ENCODE results near the gene FBXO46. TPM values are rescaled to one million over a fixed set of nuclear protein-coding genes. Genes with fewer than 3 reads are reported as not detected.
"Not testable (repeated sequence)": the region's sequence is repeated elsewhere in the genome, so short reads cannot be mapped to it uniquely, and the experiment has no call there.

FBXO46 gene
- total RNA-seq, 2 experiments from 2014 or later: 26.1 to 29.4 TPM

DNA sequence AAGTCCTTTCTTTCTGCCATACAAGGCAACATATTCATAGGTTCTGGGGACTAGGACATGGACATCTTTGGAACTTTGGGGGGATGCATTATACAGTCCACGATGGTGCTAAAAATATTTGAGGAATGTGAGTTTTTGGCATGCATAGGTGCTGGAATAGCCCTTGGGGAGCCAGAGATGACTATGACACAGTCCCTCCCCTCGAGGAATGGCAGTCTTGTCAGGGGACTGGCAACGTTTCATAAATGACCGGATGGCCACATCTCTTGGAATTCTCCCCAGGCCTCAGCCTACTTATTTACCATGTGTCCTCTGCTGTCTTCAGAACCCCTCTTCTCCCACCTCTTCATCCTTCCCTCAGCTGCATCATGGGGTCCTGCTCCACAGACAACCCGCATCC is 16.2 kb upstream of the FBXO46 start:
- DNase-seq: no peak

DNA sequence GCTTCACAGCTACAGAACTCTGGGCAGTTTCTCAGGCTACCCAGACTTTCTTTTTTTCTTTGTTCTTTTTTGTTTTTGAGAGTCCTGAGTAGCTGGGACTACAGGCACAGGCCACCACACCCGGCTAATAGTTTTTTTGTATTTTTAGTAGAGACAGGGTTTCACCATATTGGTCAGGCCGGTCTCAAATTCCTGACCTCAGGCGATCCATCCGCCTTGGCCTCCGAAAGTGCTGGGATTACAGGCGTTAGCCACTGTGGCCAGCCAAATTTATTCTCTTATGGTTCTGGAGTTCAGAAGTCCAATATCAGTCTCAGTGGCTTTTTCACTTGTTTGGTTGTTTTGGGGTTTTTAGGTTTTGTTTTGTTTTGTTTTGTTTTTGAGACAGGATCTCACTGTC is 14.9 kb upstream of the FBXO46 start:
- Mint-ChIP-seq H3K4me1 (ENCODE audit: low read depth) (no peaks in the 10 kb centered on the region), H3K4me3 (no peak overlapping the region), H3K36me3 (no peaks in the 10 kb centered on the region), H3K27ac (no peak overlapping the region), H3K27me3 (peaks cover 12% of the 10 kb centered on the region), H3K9me3 (no peaks in the 10 kb centered on the region)
- intact Hi-C loops (cut with micrococcal nuclease): no loop called here
- DNase-seq: no peak
- ChIA-PET POLR2A (interaction anchor here (0.6 kb wide), 1 partner anchor 25 kb away, joined by 4 read pairs; no protein-coding TSS in a partner anchor), CTCF (interaction anchor here (1.2 kb wide), 1 partner anchor 54 kb away, joined by 4 read pairs; no protein-coding TSS in a partner anchor)

More for the DNA sequence above, 16.2 kb upstream of the FBXO46 start:
- ChIA-PET POLR2A (no interaction called here), CTCF (no interaction called here)
- H3K4me3 Mint-ChIP-seq: no peak overlapping the region
- H3K4me1 Mint-ChIP-seq (ENCODE audit: low read depth): no peaks in the 10 kb centered on the region
- no peaks in the 10 kb centered on the region for H3K36me3 Mint-ChIP-seq
- H3K27ac Mint-ChIP-seq: no peak overlapping the region
- H3K9me3 Mint-ChIP-seq: no peaks in the 10 kb centered on the region
- peaks cover 12% of the 10 kb centered on the region for H3K27me3 Mint-ChIP-seq
- intact Hi-C loops (cut with micrococcal nuclease): no loop called here

DNA sequence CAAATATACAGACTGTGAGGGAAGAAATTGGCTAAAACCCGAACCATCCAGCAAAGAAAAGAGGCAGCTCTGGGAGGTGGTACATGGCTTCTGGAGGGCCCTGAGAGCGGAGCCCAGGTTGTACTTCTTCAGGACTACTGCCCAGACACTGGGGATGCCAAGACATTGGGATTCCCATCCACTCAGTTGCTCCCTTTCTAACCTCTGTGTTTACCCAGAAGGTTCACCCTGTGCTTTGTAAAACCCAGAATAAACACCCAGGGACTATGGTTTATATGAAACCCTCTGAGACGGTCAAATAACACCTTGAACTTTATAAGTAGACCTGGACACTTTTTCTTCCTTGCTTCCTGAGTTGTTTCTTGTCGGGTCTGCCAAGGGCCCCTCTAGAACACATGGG is 12.3 kb upstream of the FBXO46 start:
- CTCF ChIA-PET: interaction anchor here (0.6 kb wide), 1 partner anchor 127 kb away, joined by 3 read pairs; no protein-coding TSS in a partner anchor
- H3K4me1 Mint-ChIP-seq (ENCODE audit: low read depth): no peaks in the 10 kb centered on the region
- intact Hi-C loops (cut with micrococcal nuclease): no loop called here
- H3K9me3 Mint-ChIP-seq: no peaks in the 10 kb centered on the region
- no peak for DNase-seq
- POLR2A ChIA-PET: no interaction called here
- H3K4me3 Mint-ChIP-seq: no peak overlapping the region
- peaks cover 12% of the 10 kb centered on the region for H3K27me3 Mint-ChIP-seq
- no peaks in the 10 kb centered on the region for H3K36me3 Mint-ChIP-seq
- H3K27ac Mint-ChIP-seq: no peak overlapping the region

DNA sequence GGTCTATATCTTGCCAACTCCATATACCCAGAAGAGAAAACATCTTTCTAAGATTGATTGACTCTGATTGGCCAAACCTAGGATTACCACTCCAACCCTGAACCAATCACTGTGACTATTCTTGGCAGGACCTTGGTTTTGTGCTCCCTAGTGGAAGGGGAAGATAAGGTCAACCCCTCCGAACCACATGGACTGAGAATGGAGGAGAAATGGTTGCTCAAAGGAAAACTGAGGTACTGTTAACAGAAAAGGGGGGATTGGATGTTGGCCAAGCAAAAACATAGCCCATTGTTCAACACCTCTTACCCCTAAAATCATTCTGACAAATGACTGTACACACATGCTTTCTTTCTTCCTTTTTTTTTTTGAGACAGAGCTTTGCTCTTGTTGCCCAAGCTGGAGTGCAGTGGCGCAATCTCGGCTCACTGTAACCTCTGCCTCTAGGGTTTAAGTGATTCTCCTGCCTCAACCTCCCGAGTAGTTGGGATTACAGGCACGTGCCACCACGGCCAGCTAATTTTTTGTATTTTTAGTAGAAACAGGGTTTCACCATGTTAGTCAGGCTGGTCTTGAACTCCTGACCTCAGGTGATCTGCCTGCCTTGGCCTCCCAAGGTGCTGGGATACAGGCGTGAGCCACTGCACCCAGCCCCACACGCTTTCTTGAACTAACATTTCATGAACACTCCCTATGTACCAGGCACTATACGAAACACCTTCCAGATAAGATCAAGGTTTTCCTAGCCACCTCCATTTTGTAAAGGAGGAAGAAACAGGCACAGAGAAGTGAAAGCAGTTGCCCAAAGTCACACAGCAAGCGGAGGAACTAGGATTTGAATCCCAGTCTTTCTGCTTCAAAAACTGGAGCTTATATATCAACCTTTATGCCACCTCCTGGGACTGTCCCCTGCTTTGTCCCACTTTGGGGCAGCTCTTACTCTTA is 9.1 kb upstream of the FBXO46 start:
- DNase-seq: no peak
- ChIA-PET CTCF (no interaction called here), POLR2A (no interaction called here)
- Mint-ChIP-seq H3K36me3 (no peaks in the 10 kb centered on the region), H3K27ac (no peak overlapping the region), H3K27me3 (peaks cover 2% of the 10 kb centered on the region), H3K4me3 (no peak overlapping the region), H3K4me1 (ENCODE audit: low read depth) (no peaks in the 10 kb centered on the region), H3K9me3 (no peaks in the 10 kb centered on the region)
- intact Hi-C loops (cut with micrococcal nuclease): no loop called here

DNA sequence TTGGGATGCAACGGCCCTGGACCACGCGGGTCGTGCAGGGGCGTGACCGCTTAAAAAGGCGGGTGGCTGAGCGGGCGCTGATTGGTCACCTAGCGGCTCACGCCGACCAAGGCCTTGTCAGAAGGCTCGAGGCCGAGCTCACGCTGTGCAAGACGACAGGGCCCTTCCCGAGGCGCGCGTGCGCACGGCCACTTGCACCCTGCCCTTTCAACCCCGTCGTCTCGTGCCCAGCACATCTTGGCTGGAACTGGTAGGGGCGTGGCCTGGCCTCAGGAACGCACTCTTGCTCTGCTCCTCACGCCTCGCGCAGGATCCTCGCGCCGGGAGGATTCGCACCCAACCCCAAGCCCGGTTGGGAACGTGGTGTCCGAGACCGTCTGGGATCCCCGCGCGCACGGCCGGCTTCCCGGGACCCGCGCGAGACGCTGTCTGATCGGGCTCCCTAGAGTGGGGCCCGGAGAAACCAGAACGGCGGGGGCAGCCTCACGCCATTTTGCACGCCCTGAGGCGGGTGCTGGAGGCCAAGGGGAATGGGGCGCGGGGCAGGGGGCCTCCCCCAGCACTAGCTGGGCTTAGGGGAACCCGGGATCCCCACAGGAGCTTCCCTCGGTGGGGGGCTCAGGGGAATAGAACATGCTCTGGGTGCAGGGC is 2.6 kb upstream of the FBXO46 start, which contains the start of gene MEIOSIN:
Gene MEIOSIN (plus strand): TSS at position 280 of the 651 bp plus-strand sequence. CDS start 1,938 bp downstream, outside the sequence.
- Mint-ChIP-seq H3K27me3 (no peaks in the 10 kb centered on the region), H3K4me1 (ENCODE audit: low read depth) (peaks cover 16% of the 10 kb centered on the region), H3K4me3 (no peak within 1 kb of the TSS), H3K27ac (no peak within 1 kb of the TSS), H3K9me3 (no peaks in the 10 kb centered on the region), H3K36me3 (peaks cover 3% of the 10 kb centered on the region)
- intact Hi-C loops (cut with micrococcal nuclease): no loop called here
- no peak for DNase-seq
- CTCF ChIA-PET: no interaction called here
- POLR2A ChIA-PET: interaction anchor here (1.0 kb wide), 1 partner anchor 48 kb away, joined by 4 read pairs; no protein-coding TSS in a partner anchor

DNA sequence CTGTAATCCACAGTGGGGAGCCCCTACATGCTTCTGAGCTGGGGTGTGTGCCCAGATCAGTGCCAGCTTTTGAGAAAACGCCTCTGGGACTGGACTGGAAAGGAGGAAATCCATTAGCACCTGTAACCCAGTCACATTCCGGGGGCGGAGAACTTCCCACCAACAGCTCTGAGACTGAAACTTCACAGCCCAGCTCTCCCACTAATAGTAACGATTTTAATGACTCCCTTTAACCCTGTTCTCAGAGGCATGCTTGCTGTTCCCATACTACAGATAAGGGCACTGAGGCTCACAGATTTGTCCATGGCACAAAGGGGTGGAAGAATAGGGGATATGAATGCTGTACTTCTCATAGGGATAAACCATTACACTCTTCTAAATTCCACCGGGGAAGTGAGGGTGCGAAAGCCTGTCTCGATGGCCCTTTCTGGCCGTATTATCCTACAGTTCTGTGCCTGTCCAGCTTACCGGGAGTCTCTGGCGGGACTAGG is 851 bp downstream of the FBXO46 start:
- no peaks in the 10 kb centered on the region for H3K9me3 Mint-ChIP-seq
- POLR2A ChIA-PET: interaction anchor here (0.5 to 2.3 kb wide), 7 partner anchors 10 to 126 kb away, joined by 3 to 19 read pairs (median 4); partner anchors contain the start of genes QPCTL, SIX5 and SNRPD2
- DNase-seq: peak; percentile 54
- peaks cover 30% of the 10 kb centered on the region for H3K4me1 Mint-ChIP-seq (ENCODE audit: low read depth)
- peak overlapping the region; percentile 81 for H3K27ac Mint-ChIP-seq
- peaks cover 4% of the 10 kb centered on the region for H3K36me3 Mint-ChIP-seq
- H3K4me3 Mint-ChIP-seq: peak overlapping the region; percentile 98
- intact Hi-C loops (cut with micrococcal nuclease): loop anchor here (1.0 to 2.0 kb wide), 3 partner anchors 13 to 39 kb away; partner anchors contain the start of genes QPCTL and SIX5
- CTCF ChIA-PET: interaction anchor here (1.0 to 2.6 kb wide), 7 partner anchors 13 to 171 kb away, joined by 5 to 19 read pairs (median 9); partner anchors contain the start of genes QPCTL, SIX5 and SNRPD2
- H3K27me3 Mint-ChIP-seq: no peaks in the 10 kb centered on the region

DNA sequence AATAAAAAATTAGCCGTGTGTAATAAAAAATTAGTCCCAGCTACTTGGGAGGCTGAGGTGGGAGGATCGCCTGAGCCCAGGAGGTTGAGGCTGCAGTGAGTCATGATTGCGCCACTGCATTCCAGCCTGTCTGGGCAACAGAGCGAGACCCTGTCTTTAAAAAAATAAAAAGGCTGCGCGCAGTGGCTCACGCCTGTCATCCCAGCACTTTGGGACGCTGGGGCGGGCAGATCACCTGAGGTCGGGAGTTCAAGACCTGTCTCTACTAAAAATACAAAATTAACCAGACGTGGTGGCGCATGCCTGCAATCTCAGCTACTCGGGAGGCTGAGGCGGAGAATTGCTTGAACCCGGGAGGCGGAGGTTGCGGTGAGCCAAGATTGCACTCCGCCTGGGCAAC is 2.0 kb downstream of the FBXO46 start:
- H3K9me3 Mint-ChIP-seq; H3K4me3 Mint-ChIP-seq; DNase-seq; H3K27me3 Mint-ChIP-seq; intact Hi-C loops (cut with micrococcal nuclease); POLR2A ChIA-PET; CTCF ChIA-PET; H3K27ac Mint-ChIP-seq; H3K36me3 Mint-ChIP-seq: not testable (repeated sequence)
- peaks cover 35% of the 10 kb centered on the region for H3K4me1 Mint-ChIP-seq (ENCODE audit: low read depth)

DNA sequence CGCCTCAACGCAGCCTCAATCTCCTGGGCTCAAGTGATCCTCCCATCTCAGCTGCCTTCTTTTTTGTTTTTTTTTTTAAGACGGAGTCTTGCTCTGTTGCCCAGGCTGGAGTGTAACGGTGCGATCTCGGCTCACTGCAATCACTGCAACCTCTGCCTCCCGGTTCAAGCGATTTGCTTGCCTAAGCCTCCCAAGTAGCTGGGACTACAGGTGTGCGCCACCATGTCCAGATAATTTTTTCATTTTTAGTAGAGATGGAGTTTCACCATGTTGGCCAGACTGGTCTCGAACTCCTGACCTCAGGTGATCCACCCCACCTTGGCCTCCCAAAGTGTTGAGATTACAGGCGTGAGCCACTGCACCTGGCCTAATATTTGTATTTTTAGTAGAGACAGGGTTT is 10.6 kb downstream of the FBXO46 start:
- H3K27ac Mint-ChIP-seq: not testable (repeated sequence)

DNA sequence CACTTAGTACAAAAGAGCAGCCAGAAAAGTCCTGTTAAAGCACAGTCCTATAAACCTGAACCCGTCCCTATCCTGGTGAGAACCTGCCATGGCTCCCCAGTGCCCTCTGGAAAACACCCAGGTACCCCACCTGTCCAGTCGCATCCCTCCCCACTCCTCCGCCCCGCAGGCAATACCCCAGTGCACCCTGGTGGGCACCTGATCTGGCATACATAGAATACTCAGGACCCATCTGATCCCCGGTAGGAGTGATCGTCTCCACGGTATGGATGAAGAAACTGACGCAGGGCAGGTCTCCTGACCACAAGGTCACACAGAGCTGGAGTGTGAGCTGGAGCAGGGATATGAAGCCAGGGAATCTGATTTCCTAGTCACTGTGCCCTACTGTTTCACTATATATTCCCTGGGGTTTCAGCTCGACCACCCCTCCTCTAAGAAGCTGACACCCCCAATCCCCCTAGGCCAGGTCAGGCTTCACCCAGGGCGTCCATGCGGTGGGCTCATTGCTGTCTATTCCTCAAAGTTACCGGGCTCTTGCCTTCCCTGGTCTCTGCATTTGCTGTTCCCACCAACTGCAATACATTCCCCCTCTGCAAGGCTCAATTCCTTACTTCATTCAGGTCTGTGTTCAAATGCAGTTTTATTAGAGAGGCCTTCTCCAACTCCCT is 12.6 kb downstream of the FBXO46 start:
- intact Hi-C loops (cut with micrococcal nuclease): loop anchor here (1.0 to 5.0 kb wide), 10 partner anchors 12 to 212 kb away; partner anchors contain the start of genes DMWD, FBXO46, IRF2BP1 and OPA3
- H3K27ac Mint-ChIP-seq: peak overlapping the region; percentile 93
- H3K9me3 Mint-ChIP-seq: no peaks in the 10 kb centered on the region
- peaks cover 39% of the 10 kb centered on the region for H3K4me1 Mint-ChIP-seq (ENCODE audit: low read depth)
- H3K36me3 Mint-ChIP-seq: peaks cover 16% of the 10 kb centered on the region
- no peaks in the 10 kb centered on the region for H3K27me3 Mint-ChIP-seq
- CTCF ChIA-PET: interaction anchor here (0.8 to 6.8 kb wide), 8 partner anchors 12 to 81 kb away, joined by 3 to 68 read pairs (median 8); partner anchors contain the start of genes QPCTL and SNRPD2
- no peak for DNase-seq
- POLR2A ChIA-PET: interaction anchor here (0.9 to 4.2 kb wide), 5 partner anchors 12 to 76 kb away, joined by 3 to 31 read pairs (median 5); partner anchors contain the start of genes FBXO46, QPCTL and SNRPD2
- peak overlapping the region; percentile 96 for H3K4me3 Mint-ChIP-seq

More for the DNA sequence above, 10.6 kb downstream of the FBXO46 start:
- H3K27me3 Mint-ChIP-seq; intact Hi-C loops (cut with micrococcal nuclease); DNase-seq; H3K9me3 Mint-ChIP-seq; H3K4me3 Mint-ChIP-seq: not testable (repeated sequence)
- ChIA-PET POLR2A (interaction anchor here (1.8 kb wide), 1 partner anchor 10 kb away, joined by 4 read pairs; no protein-coding TSS in a partner anchor), CTCF (interaction anchor here (0.6 to 6.8 kb wide), 2 partner anchors 27 to 49 kb away, joined by 5 to 68 read pairs; partner anchors contain the start of genes QPCTL, SIX5 and SNRPD2)
- Mint-ChIP-seq H3K4me1 (ENCODE audit: low read depth) (peaks cover 39% of the 10 kb centered on the region), H3K36me3 (peaks cover 17% of the 10 kb centered on the region)

DNA sequence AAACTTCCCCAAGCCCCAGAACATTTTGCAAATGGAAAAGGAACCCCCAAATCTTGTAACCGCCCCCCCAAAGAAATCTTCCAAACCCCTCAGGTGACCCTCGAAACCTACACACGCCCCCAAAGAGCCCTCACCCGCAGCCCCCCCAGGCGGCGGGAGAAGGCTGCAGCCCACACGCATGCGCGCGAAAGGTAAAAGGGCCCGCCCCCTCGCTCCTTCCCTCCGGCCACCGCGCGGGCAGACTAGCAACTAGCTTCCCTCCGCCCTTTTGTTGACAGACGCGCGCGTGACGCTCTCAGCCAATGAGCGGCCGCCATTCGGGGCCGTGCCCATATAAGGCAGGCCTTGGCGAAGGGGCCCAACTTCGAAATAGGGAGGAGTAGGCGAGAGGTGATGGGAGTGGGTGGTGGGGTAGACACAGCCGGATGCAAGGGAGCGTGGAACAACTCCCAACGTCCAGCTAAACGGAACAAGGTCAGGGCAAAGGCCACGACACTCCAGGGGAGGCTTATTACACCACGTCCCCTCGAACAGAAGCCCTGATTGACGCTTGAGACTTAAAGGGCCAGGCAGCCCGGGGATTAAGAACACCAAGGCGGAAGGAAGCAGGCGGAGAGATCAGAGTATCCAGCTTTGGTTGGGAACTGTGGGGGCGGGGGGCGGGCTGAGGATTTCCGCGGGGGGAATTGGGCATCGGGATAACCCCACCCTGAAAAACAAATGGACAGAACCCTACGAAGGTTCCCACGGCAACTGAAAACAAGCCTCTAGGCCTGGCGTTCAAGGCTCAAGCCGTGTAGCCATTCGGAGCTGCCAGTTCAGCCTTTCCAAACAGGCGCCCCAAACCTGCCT is 13.3 kb downstream of the FBXO46 start:
- H3K27me3 Mint-ChIP-seq: no peaks in the 10 kb centered on the region
- peak; percentile 99 for DNase-seq
- intact Hi-C loops (cut with micrococcal nuclease): loop anchor here (1.0 to 5.0 kb wide), 10 partner anchors 13 to 211 kb away; partner anchors contain the start of genes DMWD, FBXO46, IRF2BP1 and OPA3
- ChIA-PET POLR2A (interaction anchor here (0.7 to 4.2 kb wide), 10 partner anchors 13 to 185 kb away, joined by 3 to 31 read pairs (median 3); partner anchors contain the start of genes FBXO46, MYPOP, QPCTL and SIX5), CTCF (interaction anchor here (0.8 to 6.8 kb wide), 16 partner anchors 10 to 278 kb away, joined by 3 to 68 read pairs (median 4); partner anchors contain the start of genes FBXO46, QPCTL and SNRPD2)
- no peaks in the 10 kb centered on the region for H3K9me3 Mint-ChIP-seq
- peak overlapping the region; percentile 93 for H3K27ac Mint-ChIP-seq
- peaks cover 14% of the 10 kb centered on the region for H3K36me3 Mint-ChIP-seq
- peak overlapping the region; percentile 96 for H3K4me3 Mint-ChIP-seq
- H3K4me1 Mint-ChIP-seq (ENCODE audit: low read depth): peaks cover 39% of the 10 kb centered on the region

Measured in activated CD4-positive, alpha-beta memory T cell treated with anti-CD3 and anti-CD28 coated beads for 36 hours (primary cell).